RKO (cell line): Measurements from ENCODE around the gene ZCCHC7.
A peak's percentile ranks its signal among the peaks of the same experiment; 100 is the strongest.
"Not testable (repeated sequence)": the region's sequence is repeated elsewhere in the genome, so short reads cannot be mapped to it uniquely, and the experiment has no call there.

Source experiments
- DNase-seq: peaks from one replicate; pipeline ENCODE4 v3.0.0-alpha.2; 2016; ENCODE audit warnings: low spot score

The ZCCHC7 gene

DNA sequence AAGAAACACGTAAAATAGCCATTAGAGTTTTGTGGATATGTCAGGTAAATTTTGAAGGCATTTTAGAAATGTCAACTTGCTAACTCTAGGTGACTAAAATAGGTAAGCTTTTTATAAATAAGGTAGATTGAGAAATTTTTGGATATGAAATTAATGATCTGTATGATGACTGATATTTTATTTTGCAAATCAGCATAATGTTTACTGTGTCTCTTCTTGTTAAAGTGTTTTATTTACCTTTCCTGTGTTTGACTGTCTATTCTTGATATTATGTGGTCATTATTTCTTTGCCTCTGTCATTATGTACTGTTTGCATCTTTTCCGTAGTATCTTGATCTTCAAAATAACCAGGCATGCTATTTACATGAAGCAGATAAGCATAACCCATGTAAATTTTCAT lies 58.4 kb downstream of the ZCCHC7 start:
- DNase-seq: no peak

DNA sequence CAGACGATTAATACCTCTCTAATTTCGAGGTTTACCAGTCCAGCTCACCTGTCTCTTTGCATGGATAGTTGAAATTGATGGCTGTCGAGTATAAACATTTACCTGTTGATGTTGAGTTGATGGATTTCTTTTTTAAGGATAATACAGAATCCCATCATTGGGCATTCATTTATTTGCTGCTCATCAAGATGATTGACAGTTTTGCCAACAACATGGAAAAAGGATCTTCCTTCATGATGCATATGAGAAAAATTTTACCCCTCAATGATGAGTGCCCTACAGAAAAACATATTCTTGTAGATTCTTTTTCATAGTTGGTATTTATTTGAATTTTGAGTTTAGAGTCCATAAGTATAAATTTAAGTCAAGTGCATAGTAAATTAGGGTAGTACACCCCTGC lies 59.2 kb downstream of the ZCCHC7 start:
- DNase-seq: no peak

DNA sequence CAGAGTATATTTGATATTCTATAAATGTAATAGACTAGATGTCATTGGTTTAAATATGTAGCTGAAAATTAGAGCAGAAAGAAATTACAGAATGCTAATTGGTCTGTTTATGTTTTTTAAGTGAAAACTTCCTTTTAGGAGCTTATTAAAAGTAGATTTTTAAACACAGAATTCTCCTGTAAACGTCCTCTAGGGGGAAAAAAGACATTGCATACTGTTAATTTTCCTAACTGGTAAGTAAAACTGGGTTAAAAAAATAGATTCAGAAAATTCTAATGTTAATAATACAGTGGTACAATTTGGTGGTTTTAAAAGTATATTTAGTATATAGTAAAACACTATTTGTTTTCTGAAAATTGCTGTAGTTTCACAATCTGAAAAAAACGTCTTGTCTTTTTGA lies 59.8 kb downstream of the ZCCHC7 start:
- DNase-seq: no peak

DNA sequence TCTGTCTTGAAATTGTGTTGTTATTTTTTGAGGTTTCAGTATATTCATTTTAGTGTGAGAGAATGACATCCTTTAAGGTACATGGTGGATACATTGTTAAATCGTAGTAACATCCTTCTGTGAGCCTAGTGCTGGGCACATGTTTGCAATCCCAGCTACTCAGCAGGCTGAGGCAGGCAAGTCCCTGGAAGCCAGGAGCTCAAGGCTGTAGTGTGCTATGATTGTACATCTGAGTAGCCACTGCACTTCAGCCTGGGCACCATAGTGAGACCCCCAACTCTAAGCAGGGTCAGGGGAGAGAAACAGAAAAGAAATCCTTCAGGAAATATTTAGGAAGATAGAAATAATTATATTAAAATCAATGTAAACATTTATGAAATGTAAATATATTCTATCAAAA lies 62.3 kb downstream of the ZCCHC7 start:
- DNase-seq: no peak

DNA sequence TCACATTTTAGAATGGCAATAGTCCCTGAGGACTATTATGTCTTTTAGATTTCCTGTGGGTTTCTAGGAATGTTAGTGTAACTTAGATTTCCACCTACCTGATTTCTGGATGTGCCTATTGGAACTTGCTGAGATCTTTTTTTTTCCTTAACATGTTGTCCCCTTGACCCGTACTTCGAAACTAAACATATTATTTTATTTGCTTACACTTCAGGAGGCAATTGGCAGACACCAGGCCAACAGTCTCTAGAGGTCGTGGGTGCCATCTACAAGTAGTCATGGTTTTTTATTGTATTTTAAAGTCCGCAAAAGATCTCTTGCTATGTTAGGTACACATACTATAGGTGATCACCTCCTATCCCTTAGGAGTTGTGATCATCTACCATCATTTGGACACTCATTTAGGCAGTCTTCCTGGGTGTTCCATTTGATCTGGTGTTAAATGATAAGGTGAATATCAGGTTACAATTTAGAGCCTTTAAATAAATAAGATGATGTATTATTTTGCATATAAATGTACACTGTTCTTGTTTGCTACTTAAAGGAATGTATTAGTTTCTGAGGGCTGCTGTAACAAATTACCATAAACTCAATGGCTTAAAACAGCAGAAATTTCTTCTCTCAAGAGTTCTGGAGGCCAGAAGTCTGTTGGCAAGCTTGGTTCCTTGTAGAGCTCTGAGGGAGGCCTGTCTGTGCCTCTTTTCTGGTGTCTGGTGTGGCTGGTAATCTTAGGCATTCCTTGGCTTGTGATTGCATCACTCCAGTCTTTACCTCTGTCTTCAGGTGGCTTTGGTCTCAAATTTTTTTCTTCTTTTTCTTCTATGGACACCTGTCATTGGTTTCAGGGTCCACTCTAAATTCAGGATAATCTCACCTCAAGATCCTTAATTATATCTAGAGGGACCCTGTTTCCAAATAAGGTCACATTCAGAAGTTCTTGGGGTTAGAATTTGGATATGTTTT lies 64.8 kb downstream of the ZCCHC7 start:
- no peak for DNase-seq

DNA sequence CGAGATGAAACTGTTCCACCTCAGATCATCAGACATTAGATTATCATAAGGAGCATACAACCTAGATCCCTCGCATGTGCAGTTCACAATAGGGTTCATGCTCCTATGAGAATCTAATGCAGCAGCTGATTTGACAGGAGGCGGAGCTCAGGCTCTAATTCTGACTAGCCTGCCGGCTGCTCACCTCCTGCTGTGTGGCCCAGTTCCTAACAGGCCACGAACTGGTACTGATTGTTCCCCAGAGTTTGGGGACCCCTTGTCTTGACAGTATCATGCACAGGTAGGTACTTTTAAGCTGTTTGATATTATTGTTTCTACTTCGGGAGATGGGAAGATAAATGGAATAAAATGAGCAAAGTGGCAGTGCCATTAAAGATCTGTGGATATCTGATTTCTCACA lies 66.9 kb downstream of the ZCCHC7 start:
- DNase-seq: no peak

DNA sequence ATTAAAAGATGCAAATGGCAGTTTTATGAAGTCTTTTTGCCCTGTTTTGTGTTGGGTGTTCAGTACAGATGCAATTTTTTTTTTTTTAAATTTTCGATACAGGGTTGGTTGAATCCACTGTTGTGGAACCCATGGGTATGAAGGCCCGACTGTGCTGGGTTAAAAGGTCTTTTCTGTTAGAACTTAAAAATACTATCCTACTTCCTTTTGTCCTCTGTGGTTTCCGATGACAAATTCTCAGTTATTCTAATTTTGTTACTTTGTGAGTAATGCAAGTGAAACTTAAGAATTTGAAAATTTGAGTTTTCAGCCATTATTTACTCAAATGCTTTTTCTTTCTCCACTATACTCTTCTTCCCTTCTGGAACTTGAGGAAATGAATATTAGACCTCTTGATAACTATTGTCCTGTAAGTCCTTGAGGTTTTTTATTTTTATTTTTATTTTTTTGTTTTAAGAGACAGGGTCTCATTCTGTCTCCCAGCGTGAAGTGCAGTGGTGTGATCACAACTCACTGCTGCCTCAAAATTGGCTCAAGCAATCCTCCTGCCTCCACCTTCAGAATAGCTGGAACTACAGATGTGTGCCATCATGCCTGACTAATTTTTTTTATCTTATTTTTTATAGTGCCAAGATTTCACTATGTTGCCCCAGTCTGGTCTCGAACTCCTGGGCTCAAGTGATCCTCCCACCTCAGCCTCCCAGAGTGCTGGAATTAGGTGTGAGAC lies 67.5 kb downstream of the ZCCHC7 start:
- DNase-seq: no peak

DNA sequence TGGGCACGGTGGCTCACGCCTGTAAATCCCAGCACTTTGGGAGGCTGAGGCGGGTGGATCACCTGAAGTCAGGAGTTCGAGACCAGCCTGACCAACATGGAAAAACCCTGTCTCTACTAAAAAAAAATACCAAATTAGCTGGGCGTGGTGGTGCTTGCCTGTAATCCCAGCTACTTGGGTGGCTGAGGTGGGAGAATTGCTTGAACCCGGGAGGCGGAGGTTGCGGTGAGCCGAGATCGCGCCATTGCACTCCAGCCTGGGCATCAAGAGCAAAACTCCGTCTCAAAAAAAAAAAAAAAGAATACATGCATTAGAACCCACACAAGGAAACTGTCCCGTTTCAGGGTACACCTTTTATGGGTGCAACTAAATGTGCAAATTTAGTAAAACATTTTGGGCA lies 70.4 kb downstream of the ZCCHC7 start:
- not testable (repeated sequence) for DNase-seq

DNA sequence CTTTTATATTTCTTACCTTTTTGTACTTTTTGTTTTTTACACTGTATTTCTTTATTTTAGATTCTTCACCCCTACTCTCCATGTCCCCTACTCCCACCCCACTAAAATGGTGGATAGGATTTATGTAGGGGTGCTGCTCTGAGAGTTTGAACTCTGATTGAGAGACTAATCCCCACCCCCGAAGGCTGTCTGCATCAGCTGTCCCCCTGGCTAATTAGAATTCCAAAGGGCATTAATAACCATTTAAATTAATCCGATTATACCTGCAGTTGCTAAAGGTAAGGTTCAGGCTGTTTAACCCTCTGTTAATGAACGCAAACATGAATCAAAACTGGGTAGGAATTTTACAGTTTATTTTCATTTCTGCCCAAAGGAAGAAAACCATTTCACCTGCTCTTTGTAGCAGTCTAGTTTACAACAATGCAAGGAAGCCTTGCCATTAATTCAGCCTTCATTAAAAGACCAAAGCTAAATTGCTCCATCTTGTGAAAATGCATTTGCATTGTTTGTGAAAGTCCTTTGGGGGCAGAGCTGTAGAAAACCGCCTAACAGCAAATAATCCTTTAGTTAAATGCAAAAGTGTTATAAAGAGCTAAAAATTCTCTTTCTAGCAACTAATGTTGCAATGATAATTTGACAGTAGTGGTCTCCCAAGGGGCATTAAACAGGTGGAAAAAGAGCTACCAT lies 71.2 kb downstream of the ZCCHC7 start:
- no peak for DNase-seq

DNA sequence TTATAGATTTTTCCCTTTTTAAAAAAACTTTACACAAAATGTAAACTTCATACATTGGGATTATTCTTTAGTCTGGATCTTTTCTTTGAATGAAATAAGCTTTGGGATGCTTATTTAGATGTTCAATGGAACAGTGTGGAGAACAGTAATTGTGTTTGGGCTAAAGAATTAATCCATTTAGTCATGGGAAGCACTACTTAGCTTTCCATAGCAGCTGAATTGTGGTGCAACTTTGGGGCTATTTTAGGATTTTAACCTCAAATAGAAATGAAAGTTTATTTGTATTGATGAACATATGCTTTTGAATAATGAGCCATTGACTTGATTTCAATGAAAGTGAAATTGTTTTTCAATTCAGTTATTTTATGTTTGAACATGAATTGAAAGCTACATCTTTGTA lies 72.4 kb downstream of the ZCCHC7 start:
- no peak for DNase-seq

DNA sequence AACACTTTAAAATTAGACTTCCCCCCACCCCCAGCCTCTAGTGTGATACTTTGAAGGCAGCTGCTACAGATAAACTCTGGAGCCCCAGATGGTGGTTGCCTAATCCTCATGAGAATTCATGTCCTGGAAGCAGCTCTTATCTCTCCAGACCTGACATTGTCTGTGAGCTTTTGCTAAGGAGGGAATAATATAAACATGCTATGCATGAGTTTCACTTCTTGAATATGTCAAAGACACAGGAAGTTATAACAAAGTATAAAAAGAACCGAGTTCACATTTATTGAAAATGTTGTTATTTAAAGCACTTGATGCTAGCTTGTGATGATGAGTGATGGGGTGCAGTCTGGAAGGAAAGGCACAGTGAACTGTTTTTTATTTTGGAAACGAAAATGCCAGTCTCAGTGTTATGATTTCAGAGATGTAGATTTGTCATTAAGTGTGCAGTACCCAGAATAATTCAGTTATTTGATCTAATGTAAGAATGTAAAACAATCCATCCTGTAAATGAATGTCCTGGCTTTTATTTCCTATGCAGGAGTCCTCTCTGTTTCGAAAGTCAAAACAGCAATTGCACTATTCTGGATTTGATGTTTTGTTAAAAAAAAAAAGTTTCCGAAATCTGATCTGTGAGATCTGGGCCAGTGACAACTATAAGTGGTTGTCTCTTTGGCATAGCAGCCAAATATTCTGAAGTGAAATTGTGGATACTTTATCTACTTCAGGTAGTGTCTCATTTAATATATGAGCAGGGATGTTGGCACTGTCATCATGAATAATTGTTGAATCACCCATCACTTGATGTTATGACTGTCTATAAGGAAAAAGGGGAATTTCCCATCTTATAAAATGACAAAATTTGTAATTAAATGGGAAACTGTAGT lies 77.0 kb downstream of the ZCCHC7 start:
- DNase-seq: peak; percentile 43

DNA sequence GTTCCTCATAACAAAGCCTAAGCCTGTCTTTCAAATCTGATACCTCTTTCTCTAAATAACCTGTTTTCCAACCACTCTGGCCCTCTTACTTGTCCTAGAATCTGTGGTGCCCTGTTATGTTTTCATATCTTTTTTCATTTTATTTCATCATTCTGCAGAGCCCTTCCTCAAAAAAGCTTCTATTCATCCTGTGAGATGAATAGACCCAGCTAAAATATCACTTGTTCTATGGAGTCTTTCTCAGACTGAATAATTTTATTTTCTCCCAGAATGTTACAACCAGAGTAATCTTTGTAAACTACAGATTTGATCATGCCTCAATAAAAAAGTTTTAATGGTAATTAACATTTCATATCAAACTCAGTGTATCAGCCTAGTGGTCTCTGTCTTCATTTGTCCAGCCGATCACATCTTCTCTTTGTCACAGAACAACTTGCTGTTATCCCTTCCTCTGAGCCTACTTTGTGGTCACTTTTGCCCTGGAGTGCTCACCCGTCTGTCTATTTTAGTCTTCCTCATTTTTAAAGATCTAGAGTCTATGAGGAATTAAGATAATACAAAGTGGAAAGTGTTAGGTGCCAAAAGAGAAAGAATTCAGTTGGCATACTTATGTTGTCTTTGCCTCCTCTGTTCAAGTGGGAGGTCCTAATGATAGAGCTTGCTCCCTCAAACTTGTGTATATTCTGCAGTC lies 77.8 kb downstream of the ZCCHC7 start:
- no peak for DNase-seq

DNA sequence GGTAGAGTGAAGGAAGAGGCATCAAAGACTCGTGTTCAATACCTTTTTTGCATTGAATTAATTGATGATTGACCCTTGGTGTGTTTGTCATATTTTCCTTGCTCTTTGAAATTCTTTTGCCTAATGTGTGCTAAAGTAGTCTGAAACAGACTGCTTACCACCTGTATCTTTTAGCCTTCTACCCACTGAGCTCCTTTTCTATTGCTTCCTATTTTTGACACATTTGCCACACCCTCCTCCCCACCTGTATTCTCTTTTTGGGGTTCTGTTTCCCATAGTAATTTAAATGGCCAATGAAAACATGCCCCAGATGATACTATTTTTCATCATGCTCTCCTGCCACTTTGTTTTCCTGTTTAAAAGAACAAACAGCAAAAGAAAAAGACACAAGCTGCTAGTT lies 78.5 kb downstream of the ZCCHC7 start:
- DNase-seq: no peak

DNA sequence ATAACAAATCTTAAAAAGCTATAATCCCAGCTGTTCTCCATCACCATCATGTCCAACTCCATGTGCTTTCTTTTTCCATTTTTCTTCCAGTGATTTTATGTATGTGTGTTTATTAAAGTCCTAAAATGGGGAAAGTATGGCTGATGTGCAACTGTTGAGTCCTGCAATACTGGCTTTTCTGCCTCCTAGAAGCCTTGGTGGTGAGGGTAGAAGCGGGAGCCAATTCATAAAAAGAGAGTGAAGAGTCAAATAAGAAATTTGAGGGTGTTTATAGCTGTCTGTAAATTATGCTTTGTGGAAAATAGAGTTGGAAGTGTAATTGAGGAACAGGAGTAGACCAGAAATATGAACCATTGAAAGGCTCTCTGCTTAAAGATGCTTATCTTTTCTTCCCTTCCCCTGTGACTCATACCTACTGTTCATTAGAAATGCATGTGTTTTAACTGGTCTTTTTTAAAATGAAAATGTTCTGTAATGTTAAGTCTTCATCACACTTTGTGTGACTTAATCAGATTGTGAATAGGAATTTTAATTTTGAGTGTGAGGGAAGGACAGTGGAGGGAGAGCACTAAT lies 80.1 kb downstream of the ZCCHC7 start:
- peak; percentile 41 for DNase-seq

DNA sequence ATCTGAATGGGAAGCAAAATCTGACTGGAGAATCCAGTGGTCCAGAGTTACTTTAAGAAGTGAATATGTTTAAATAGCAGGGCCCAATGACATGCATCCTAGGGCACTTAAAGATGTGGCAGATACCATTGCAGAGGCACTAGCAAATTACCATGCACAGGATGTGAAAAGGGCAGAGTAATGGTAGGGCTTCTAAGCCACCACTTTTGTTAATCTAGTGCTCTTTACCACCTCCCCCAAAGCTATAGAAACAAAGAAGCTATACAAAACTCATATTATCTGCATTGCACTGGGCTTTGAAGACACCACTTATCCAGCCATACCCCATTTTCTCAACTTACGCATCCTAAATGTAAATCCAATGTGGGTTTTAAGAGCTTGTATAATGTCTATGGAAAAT lies 81.2 kb downstream of the ZCCHC7 start:
- no peak for DNase-seq

DNA sequence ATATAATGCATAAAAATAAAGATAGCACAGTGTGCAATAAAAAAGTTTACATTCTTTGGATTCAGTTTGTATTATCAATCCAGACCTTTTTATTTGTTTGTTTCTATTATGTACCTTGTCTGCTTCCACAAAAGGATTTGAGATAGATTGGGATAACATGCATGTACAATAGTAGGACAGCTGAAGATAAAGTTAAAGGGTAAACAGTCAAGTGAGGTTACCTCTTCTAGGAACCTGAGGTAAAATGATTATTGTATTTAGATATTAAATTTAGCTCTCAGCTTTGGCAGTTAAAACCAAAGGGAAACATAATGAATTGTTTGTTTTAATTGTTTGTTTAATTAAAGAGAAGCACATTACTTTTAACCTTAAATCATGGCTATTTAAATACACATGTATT lies 81.7 kb downstream of the ZCCHC7 start:
- no peak for DNase-seq

DNA sequence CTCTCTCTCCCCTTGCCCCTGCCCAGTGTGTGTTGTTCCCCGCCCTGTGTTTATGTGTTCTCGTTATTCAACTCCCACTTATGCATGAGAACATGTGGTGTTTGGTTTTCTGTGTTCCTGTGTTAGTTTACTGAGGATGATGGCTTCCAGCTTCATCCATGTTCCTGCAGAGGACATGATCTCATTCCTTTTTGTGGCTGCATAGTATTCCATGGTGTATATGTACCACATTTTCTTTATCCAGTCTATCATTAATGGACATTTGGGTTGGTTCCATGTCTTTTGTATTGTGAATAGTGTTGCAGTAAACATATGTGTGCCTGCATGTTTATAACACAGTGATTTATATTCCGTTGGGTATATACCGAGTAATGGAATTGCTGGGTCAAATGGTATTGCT lies 83.1 kb downstream of the ZCCHC7 start:
- not testable (repeated sequence) for DNase-seq

DNA sequence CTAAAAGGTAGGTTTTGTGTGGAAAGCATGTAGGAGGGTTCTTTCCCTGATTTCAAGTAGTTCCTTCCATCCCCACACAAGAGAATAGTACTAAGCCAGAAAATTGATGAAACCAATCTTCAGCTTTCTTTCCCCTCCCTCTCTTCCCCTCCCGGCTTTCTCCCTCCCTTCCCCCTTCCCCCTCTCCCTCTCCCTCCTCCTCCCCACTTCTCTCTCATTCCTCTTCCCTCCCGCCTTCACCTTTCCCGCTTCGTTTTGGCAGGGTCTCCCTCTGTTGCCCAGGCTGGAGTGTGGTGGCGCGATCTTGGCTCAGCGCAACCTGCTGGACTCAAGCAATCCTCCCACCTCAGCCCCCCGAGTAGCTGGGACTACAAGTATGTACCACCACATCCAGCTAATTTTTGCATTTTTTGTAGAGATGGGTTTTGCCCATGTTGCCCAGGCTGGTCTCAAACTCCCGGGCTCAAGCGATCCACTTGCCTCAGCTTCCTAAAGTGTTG lies 85.8 kb downstream of the ZCCHC7 start:
- DNase-seq: no peak

DNA sequence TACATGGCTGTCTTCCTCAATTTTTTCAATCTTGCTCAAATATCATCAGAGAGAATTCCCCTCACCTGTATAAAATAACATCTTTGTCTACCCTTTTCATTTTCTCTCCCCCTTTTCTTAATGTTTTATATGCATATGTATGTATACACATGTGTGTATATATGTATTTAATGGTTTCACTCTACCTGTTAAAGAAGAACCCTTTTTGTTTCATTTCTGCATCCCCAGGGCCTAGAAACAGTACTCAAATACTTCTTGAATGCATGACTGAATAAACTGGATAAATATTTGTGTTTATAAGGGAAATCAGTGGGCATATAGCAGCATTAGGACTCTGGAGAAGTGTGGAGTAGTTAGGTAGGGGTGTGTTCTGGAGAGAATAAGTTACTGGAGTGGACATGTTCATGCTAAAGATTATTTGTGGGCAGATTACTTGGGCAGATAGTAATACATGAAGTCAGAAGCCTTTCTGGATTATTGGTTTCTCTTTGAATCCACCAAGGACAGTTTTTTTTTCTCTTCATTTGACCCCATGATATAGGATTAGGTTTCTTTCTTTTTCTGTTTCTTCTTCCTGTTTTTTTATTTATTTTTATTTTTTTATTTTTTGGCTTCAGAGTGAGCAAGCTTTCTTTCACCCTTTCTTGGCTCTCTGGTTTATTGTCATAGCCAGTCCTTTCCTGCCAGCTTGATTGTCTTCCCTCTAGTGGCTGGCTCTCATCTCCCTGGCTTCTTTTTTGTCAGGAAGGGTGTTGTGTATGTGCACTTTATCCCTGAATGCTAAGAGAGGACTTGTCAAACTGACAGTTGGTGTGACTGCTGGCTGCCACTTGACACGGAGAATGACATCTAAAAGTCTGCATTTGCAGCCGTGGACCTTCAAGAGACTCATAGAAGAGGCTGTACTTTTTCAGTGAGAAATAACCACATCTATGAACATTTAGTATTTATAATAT lies 89.3 kb downstream of the ZCCHC7 start:
- no peak for DNase-seq
